HG03159 (cell line): Measurements from ENCODE around the gene C18orf63.
"Not testable (repeated sequence)": the region's sequence is repeated elsewhere in the genome, so short reads cannot be mapped to it uniquely, and the experiment has no call there.

Source experiments
- ATAC-seq: cut with Tn5 transposase; IDR thresholded peaks from one replicate; pipeline ENCODE4 v1.9.1; 2021; ENCODE audit warnings: mild to moderate bottlenecking, moderate library complexity; ENCODE audit not compliant: unreplicated experiment

C18orf63 gene

DNA sequence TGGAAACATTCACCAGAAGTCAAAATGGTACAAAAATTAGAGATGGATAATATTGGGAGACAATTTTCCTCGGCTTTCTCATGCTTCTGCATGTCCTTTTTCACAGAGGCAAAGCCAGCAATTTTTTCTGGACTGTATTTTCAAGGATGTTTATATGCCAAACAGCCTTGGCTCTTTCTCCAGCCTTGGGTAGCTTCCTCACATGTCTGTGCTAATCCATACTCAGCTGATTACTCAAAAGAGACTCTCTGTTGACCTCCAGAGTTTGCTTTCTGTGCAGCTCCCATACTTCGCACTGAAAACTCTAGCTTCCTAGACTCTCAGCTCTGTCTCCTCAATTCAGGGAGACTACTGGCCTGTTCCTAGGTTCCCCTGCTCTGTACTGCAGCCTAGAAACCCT is 10.6 kb downstream of the C18orf63 start:
- no peak for ATAC-seq

- ATAC-seq, result not testable (repeated sequence)
Measured at GRCh38 chr18:74326791-74327190, 11.2 kb downstream of the C18orf63 start.

DNA sequence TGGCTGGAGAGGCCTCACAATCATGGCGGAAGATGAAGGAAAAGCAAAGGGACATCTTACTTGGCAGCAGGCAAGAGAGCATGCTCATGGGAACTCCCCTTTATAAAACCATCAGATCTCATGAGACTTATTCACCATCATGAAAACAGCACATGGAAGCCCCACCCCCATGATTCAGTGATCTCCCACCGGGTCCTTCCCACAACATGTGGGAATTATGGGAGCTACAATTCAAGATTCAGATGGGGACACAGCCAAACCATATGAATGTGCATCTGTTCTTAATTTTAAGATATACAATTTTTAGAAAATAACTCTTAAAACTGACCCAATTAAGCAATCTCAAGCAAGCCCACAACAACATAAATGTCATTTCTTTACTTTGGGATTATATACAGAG is 12.6 kb downstream of the C18orf63 start:
- no peak for ATAC-seq

DNA sequence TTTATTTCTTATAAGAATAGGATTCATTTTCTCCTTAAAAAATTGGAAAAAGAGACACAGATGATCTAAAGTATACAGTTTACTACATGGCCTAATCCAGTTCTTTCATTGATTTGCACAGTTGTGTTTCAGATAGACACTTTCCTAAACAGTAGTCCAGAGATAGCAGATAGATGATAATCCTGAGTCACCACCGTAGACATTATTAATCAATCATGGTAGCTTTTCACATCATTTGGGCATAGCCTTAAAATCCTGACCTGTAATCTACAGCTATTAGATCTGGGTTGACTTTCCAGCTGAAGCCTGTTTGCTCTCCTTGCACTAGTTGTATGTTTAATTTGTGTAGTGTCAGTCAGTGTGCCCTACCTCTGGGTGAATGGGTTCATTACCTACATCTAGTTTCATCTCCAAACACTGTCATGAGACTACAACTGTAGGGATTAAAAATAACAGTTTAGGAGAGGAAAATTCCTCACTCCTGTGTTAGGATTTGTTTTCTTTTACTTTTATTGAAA is 14.1 kb downstream of the C18orf63 start:
- no peak for ATAC-seq

DNA sequence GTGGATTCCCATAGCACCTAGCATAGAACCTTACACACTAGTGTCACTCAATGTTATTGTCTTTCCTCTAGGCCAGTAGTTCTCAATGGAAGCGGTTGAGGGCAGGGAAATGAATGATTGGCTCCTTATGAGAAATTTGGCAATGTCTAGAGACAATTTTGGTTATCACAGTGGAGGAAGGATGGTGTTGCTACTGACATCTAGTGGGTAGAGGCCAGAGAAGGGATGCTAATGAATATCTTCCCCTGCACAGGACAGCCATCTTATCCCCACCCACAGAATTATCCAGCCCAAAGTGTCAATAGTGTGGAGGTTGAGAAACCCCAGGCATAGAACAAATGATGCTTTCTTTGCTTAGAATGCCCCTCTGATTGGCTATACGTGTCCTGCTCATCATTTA is 15.8 kb downstream of the C18orf63 start:
- ATAC-seq, result no peak

DNA sequence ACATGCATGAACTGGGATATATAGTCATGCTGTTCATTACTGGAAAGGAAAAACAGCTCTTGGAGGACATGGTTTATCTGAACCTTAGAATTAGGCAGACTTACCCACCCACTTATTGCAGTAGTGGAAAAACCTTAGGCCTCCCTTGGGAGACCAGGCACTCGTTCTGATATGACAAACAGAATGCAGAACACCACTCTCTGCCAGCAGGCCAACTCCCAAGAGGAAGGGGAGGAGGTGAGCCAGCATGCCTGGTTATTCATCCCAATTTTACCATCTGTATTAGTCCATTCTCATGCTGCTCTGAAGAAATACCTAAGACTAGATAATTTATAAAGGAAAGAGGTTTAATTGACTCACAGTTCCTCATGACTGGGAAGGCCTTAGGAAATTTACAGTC is 17.5 kb downstream of the C18orf63 start:
- no peak for ATAC-seq

DNA sequence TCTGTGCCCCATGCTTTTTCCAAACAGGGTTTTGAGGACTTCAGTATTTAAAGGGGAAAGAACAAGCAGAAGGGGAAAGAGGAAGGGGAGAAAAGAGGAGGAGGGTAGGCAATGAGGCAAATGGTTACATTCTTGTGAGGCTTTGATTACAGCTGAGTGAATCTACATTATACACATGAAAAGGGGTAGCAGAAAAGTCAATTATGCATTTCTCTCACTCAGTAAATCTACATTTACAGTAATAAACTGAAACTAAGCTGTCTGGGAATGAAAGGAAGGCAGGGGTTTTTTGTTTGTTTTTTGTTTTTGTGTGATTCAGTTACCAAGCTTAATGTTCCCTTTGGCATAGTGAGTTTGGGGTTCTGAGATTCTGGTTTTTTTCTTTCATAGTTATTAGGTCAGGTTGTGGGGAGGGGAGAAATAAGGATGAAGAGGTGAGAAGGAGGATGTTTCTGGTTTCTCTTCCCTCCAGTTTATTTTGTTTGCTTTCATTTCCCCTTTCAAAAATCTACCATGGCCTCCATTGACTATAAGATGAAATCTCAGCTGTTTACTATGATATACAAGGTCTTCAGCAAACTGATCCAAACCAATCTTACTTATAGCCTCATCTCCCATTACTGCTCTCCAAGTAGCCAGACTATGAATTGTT is 18.7 kb downstream of the C18orf63 start:
- ATAC-seq, result peak; percentile 76

- no peak for ATAC-seq
Measured at GRCh38 chr18:74336656-74337055, 21.0 kb downstream of the C18orf63 start.

GRCh38 chr18:74337155-74337911 is 21.7 kb downstream of the C18orf63 start:
- no peak for ATAC-seq

- ATAC-seq, result no peak
Measured at GRCh38 chr18:74337912-74338309, 22.3 kb downstream of the C18orf63 start.

DNA sequence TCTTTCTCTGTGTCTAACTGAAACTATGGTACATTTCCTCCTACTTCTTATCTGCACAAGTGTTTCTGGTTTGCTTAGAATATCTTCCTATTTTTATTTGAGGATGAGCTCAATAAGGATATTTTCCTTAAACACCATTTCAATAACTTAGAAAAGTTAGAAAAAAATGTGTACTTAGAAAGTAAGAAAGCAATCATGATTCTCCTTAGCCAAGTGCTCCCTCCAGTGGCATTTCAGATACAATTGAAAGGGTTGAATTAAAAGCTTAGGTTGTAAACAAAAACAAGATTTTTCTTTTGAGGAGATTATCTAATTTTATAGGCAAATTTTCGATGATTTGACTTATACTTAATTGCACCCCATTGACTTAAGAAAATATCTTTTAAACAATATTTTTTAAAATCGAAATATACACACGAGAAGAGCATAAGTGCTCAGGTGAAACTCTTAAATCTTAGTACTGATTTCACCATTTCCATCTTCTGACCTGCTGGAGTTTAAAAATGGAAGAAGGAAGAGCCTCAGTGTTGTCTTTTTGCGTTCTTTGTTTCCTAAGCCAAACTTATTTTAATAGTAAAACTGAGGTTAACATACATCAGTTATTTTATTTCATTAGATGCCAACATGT is 26.9 kb downstream of the C18orf63 start:
- ATAC-seq, result no peak

- ATAC-seq, result no peak
Measured at GRCh38 chr18:74346206-74346605, 30.6 kb downstream of the C18orf63 start.

DNA sequence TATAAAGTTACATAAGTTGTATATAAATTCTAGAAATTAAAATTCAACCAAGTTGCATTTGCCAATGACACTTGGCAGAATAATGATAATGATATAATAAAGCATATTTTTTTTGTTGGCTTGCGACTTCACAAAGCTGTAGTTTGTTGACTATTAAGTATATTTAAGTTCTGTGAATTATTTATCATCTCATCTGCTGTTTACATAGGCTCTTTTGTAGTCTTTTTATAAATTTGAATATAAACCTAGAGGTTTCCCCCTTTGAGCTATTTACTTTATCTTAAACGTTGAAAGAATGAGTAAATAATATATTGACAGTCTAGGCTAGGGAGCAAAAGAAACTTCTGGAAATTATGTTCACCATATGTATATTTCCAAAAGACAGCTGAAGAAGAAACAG is 32.9 kb downstream of the C18orf63 start:
- no peak for ATAC-seq

- peak; percentile 72 for ATAC-seq
Measured at GRCh38 chr18:74351354-74351753, 35.7 kb downstream of the C18orf63 start.

DNA sequence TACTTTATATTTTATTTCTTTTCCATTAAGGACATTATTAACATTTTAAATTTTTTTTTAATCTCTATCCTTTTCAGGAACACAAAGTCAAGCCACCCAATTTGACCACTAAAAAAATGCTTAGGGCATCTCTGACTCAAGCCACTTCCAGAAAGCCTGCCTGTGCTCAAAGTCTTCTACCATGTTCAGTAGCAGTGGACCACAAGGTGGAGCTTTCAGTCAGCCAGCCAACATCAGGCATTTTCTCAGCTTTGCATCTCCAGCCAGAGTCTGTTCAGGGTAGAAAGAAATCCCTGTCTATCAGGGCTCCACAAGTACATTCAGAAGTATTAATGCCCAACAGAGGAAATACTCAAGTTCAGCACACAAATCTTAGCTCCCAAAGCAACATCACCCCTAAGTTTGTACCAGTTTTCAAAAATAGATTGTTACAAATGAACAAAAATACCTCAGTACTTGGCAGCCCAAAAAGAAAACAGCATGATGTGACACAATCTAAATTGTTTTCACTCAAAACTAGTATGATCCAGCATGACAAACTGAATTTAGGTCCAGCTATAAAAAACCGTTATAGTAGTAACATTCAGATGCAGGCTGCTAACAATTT is 37.6 kb downstream of the C18orf63 start:
- peak; percentile 62 for ATAC-seq

DNA sequence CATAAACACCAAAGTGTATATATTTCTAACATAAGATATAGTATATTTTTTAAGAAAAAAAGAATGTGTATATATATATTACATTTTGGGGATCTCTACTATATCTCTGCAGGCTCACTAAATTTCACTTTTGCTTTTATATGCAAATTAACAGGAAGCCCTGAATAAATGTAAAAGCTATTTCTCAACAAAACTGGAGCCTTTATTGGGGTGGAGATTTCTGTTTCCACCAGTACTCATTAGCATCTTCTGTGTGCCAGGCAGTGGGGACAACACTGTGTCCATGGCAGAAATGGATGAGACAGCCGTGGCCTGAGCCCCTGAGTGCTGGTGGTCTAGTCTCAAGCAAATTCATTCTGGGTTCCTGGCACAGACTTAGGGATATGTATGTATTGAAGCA is 41.3 kb downstream of the C18orf63 start:
- peak; percentile 63 for ATAC-seq

DNA sequence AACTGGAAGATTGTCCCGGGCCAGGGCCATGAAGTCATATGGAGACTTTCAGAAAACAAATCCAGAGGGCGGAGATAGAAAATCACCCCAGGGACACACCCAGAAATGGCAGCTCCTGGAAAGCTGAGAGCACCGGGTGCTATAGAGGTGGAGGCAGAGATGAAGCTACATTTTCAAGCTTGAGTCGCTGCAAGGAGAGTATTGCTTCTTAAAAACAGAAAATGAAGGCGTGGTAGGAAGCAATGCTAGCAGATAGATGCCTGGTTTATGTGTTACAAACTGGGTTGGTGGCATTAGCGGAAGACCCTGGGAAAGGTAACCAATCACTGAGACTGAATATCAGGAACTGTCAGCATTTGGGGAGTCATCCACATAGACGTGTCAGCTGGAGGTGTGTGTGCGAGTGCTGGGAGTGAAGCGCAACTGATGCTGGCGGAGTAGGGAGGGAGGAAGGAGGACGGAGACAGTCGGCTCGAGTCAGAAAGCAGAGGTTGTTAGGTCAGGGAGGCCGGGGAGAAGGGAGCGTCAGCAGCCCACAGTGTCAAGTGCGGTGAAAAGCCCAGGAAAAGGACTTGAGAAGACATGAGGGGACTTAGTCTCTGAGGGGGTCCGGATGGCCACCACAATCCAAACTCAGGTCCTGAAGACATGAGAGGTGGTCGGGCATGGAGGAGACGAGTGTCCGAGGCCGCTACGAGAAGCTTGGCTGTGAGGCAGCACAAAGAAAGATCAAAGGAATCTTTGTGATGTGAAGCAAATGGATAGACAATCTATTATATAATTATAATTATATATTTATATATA is 45.4 kb downstream of the C18orf63 start:
- no peak for ATAC-seq

GRCh38 chr18:74367905-74368304 is 52.3 kb downstream of the C18orf63 start:
- no peak for ATAC-seq

- no peak for ATAC-seq
Measured at GRCh38 chr18:74368901-74369705, 53.5 kb downstream of the C18orf63 start.

- no peak for ATAC-seq
Measured at GRCh38 chr18:74370115-74370514, 54.5 kb downstream of the C18orf63 start.
